GM12874 (cell line): ENCODE data around the gene PORCN.

Source experiments
- TF ChIP-seq, protein P1 (sequence below): IDR thresholded peaks from 2 replicates; pipeline ENCODE4 v1.5.1; 2011; ENCODE audit warnings: low read depth, mild to moderate bottlenecking, control low read depth, low read length, moderate library complexity; ENCODE audit not compliant: insufficient read depth

PORCN gene

GRCh38 chrX:48532161-48532560 lies 23.4 kb downstream of the PORCN start:
- TF ChIP-seq, protein P1, sequence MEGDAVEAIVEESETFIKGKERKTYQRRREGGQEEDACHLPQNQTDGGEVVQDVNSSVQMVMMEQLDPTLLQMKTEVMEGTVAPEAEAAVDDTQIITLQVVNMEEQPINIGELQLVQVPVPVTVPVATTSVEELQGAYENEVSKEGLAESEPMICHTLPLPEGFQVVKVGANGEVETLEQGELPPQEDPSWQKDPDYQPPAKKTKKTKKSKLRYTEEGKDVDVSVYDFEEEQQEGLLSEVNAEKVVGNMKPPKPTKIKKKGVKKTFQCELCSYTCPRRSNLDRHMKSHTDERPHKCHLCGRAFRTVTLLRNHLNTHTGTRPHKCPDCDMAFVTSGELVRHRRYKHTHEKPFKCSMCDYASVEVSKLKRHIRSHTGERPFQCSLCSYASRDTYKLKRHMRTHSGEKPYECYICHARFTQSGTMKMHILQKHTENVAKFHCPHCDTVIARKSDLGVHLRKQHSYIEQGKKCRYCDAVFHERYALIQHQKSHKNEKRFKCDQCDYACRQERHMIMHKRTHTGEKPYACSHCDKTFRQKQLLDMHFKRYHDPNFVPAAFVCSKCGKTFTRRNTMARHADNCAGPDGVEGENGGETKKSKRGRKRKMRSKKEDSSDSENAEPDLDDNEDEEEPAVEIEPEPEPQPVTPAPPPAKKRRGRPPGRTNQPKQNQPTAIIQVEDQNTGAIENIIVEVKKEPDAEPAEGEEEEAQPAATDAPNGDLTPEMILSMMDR: no peak

- TF ChIP-seq, protein P1: no peak
Observed at GRCh38 chrX:48533165-48533564, 24.4 kb downstream of the PORCN start.

DNA sequence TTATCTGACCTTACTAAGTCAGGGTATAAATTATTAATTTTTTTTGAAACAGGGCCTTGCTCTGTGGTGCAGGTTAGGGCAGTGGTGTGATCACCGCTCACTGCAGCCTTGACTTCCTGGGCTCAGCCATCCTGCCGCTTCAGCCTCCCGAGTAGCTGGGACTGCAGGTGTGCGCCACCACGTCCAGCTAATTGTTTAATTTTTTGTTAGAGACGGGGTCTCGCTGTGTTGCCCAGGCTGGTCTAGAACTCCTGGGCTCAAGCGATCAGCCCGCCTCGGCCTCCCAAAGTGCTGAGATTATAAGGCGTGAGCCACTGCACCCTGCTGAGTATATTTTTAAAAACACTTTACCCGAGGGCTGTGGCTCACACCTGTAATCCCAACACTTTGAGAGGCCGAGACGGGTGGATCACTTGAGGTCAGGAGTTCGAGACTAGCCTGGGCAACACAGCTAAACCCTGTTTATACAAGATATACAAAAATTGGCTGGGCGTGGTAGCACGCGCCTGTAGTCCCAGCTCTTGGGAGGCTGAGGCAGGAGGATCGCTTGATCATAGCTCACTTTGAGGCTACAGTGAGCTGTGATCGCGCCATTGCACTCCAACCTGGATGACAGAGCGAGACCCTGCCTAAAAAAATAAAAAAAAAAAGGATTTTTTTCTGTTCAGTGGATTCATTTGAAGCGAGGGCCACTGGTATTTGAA lies 30.0 kb downstream of the PORCN start:
- TF ChIP-seq, protein P1: no peak

- TF ChIP-seq, protein P1: peak; percentile 49
Observed at GRCh38 chrX:48539345-48540027, 30.7 kb downstream of the PORCN start, which contains the start of gene TBC1D25. TBC1D25 (plus strand) TSS chrX:48539714; CDS start chrX:48539798, 84 bp downstream.

DNA sequence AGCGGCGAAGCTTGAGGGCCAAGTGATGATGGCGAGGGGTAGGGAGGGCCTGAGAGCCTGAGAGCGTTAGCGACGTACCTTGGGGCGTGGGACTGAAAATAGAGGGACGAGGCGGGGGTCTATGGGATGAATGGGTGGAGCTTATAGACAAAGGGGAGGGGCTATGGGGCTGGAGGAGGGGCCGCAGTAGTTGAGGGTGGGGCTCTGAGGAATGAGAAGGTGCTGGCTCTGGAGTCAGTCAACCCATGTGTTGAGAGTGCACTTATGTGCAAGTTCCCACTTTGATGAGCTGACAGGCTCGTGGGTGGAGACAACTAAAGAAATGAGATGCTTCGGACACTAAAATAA lies 31.2 kb downstream of the PORCN start:
- TF ChIP-seq, protein P1: no peak

- TF ChIP-seq, protein P1: no peak
Observed at GRCh38 chrX:48540480-48540879, 31.7 kb downstream of the PORCN start.

GRCh38 chrX:48541140-48541814 lies 32.5 kb downstream of the PORCN start:
- TF ChIP-seq, protein P1: no peak
